ENCODE data around the gene PTGS1.
"Not testable (repeated sequence)": the region's sequence is repeated elsewhere in the genome, so short reads cannot be mapped to it uniquely, and the experiment has no call there.

PTGS1 gene

DNA sequence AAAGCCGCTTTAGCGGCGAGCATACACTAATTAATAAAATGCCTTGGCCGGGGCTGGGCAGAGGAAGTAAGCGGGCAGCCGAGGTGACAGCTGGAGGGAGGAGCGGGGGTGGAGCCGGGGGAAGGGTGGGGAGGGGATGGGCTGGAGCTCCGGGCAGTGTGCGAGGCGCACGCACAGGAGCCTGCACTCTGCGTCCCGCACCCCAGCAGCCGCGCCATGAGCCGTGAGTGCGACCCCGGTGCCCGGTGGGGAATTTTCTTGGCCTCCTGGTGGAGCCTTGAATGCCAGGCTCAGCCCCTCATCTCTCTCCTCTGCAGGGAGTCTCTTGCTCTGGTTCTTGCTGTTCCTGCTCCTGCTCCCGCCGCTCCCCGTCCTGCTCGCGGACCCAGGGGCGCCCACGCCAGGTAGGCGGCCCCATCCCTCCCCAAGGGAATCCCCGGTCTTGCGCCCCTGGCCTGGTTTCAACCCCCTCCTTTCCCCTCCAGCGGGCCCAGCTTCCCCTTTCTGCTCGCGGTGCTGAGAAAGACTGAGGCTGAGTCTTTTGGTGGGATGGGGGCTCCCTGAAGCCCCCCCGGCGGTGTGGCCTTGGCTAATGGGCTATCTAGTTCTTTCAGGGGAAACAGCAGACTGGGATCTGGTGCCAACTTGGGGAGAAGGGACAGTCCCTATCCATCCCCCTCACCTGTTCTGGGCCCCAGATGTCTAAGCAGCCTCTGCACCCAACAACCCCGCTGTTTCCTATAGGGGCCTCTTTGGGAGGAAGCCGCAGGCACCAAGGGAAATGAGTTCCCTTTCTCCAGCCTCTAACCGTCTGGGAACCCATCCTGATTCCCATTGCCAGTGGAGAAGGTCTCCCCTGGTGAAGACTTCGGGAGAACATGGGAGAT lies at the start of gene PTGS1:
Gene PTGS1, plus strand, starts transcription at position 156 of the 887 bp plus-strand sequence. Its CDS starts 61 bp downstream, at position 217.
- DNase-seq (ENCODE audit: low read depth): no peak

DNA sequence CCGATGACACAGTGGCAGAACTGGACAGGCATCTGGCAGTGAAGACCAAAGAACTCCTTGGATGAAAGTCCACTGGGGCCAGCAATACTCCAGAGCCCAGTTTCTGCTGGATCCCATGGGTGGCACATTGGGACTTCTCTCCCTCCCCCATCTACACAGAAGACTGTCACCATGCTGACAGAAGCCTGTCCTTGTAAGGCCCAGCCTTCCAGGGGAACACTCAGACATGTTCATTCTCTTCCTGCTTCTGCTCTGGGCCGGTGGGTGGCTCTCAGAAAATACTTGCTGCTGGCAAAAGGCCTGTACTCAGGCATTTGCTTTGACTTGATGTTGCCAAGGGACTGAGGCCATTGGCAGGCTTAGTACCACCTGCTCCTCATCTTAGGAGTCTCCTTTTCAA lies 48.3 kb upstream of the PTGS1 start:
- no peak for DNase-seq (ENCODE audit: low read depth)

DNA sequence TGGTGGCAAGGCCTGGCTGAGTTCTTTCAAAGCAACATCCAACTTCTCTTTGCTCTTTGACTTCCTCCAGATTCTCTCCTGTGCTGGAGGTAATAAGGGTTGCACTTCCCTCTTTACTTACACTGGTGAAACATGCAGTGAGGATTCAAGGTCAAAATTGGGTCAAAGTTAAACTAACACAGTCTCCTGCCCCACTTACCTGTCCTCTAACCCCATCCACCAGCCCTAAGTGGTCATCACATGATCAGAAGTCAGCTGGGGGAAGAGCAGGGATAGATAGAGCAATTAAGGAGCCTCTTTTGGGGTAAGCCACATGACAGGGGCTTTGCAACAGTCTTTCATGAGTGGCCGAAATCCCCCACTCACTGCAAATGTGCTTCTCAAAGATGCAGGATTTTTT lies 46.2 kb upstream of the PTGS1 start:
- DNase-seq (ENCODE audit: low read depth): not testable (repeated sequence)

DNA sequence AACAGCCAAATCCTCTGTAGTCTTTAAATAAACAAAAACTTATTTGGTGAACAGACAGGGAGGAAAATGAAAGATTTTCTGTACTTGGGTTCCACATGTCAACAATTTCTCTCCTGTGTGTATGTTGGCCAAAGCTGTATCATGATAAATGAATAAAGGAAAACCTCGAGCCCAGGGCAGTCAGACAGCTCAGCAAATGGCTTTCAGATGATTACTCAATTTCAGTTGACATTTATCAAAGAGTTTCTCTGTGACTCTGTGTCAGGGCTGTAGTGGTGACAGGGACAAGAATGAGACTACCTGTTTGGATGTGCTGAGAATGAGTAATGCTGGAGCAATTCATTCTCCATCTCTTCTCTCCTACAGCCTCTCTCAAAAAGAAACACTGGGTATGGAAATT lies 45.7 kb upstream of the PTGS1 start:
- no peak for DNase-seq (ENCODE audit: low read depth)

DNA sequence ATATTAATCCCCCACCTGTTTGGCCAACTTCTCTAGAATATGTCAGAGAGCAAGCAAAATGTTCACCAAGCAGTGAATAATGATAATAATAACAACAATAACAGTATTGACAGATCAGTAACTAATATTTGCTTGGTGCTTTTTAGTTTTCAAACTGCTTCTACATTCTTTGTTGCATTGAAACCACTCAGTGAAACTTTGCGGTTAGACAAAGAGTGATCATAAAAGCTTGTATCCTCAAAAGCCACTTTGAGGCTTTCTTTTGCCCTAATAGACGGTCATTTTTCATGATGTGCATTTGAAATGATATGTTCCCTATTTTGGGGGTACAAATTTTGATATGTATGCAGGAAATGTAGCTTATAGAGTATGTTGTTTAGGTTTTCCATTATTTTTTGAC lies 43.6 kb upstream of the PTGS1 start:
- DNase-seq (ENCODE audit: low read depth): no peak

DNA sequence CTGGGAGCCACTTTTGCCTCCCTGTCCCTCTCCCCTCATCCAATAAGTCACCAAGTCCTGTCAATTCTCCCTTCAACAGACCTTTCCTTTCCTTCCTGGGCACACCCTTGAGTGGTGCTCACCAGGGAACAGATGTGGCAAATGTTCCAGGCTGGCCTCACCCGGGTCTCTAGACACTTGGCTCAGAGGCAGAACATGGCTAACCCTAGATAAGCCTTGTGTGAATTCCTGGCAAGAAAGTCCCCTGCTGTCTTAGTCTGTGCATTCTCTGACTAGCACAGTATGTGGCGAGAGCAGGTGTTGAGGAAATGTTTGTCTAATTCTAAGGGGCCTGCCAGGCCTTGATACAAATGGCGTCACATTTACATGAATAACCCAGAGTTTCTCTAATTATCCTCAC lies 41.2 kb upstream of the PTGS1 start:
- no peak for DNase-seq (ENCODE audit: low read depth)

DNA sequence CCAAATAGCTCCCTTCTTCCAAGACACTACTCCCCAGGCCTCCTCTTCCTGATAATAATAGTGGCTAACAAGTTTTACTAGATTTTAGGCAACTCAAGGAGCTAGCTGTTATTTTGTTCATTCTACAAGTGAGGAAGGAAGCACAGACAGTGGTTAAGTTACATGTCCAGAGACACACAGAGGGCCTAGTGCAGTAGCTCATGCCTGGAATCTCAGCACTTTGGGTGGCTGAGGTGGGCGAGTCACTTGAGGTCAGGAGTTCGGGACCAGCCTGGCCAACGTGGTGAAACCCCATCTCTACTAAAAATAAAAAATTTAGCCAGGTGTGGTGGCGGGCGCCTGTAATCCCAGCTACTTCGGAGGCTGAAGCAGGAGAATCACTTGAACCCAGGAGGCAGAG lies 40.4 kb upstream of the PTGS1 start:
- DNase-seq (ENCODE audit: low read depth): not testable (repeated sequence)

DNA sequence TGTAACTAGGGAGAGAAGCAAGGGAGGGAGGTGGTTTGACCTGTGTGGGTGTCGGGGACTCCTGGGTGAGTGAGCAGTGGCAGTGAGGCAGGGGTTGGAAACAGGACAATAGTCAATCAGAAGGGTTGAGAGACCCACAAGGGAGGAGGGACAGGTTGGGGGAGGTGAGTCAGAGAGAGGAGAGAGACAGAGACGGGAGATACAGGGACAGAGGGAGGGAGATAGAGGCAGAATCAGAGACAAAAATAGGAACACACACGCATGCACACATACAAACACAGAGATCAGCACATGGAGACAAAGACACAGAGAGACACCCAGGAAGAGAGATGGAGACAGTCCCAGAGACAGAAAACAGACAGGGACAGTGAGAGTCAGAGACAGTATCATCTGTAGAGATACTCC lies 39.3 kb upstream of the PTGS1 start:
- DNase-seq (ENCODE audit: low read depth): no peak

DNA sequence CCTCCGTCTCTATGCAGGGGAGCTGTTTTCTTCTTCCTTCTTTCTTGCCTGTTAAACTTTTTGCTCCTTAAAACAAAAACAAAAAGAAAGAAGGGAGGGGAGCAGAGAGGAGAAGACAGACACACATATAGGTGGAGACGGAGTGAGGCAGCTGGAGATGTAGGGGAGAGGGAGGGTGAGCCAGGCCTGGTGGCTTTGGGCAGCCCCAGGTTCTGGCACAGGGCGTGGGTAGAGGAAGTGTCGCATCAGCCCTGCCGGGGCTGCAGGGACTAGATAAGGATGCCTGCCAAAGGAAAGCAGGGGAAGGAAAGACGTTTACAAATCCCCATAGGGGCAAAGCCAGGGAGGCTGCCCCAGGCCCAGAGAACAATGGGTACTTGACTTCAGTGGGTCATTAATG lies 38.7 kb upstream of the PTGS1 start:
- DNase-seq (ENCODE audit: low read depth): no peak

DNA sequence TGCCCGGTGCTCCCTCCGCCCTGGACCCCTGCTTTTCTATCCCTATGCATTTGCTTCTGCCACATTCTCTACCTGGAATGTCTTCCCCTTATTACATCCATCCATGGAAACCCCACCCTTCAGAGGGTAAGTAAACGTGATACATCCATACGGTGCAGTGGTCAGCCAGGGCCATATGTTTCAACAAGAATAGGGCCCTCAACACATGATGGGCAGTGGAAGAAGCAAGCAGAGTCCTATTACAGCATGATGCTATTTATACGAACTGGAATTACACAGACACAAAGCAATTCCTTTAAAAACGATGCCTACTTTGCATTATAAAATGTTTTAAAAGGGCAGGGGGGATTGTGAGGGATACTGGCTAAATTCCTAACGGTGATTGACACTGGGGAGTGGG lies 38.2 kb upstream of the PTGS1 start:
- no peak for DNase-seq (ENCODE audit: low read depth)

DNA sequence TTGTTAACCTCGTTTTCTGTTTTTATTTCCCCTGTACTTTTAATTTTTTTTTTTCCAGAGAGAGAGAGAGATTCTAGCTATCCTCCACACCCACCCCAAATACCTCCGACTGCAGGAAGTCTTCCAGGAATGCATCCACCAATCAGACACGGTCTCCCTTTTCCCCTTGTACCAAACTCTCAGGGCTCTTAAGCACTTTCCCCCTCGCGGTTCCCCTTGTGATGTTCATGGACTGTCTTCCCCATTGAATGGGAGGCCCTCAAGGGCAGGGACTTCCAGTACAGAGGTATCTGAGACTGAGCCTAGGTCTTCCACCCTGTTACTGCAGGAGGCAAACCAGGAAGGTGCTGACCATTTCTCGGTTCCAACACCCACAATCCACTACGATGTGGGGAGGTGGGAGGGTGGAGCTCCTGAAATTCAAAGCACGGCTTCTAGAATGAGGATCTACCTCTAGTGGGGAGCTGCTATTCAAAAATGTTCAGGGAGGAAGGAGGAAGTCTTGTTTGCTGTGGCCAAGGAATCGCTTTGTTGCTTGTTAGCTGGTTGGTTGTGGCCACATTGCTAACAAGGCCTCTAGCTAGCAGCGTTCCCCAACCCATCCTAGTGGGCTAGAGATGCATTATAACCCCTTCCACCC lies 37.5 kb upstream of the PTGS1 start:
- no peak for DNase-seq (ENCODE audit: low read depth)

DNA sequence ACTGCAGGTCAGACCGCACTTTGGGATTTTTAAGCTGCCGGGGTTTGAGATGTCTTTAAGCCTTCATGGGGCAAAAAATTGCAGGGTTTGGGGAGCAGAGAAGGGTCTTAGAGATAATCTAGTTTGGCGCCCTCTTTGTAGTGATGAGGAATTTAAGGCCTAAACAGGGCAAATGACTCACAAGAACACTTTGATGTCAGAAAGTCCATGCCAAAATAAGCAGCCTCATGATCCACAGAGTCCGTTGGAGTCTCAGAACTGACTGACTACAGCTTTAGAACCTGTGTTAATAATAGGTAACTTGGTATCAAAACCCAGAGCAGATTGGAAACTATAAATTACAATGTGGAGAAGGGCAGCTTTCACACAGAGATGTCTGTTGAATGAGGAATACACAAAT lies 35.9 kb upstream of the PTGS1 start:
- DNase-seq (ENCODE audit: low read depth): no peak

DNA sequence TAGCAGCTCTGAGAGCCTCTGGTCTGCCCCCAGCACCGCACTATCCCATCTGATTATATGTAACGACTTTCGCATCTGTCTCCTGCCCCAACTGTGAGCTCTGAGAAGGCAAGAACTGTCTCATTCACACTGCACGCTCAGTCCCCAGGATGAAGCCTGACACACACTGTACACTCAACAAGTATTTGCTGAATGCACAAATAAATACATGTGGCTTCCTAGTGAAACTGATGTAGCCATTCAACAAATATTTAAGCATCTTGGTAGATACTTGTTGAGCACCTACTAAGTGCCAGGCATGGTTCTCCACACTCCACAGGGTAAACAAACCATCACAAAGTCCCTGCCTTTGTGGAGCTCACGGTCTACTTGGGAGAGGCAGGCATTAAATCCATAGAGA lies 34.6 kb upstream of the PTGS1 start:
- DNase-seq (ENCODE audit: low read depth): no peak

DNA sequence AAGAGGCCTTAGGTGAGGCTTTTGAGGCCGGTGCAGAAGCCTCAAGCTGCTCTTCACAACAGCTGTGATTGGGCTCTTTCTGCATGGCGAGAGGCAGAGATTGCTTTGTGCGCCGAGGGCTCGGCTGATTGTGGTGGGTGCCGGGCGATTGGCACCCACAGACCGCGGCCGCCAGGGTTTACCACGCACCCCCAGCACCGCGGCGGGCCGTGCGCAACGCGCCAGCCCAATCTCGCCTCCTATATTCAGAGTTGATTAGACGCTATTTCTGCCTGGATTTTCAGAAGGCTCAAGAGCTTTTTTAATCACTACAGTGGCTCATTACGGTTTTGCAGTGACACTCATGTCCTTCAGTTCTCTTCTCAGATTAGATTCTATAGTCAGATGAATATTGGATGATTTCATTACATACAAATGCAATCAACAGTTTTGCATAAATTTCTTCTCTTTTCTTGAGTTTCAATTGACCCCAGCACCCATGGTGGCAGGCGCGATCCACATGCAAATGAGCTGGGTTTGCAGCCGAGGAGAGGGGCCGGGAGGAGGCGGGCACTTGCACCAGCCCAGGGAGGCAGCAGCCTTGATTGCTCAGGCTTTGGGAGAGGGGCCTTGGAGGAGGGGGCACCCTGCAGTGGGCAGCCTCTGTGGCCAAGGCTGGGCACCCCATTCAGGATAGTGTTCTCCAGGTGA lies 33.8 kb upstream of the PTGS1 start:
- DNase-seq (ENCODE audit: low read depth): no peak

DNA sequence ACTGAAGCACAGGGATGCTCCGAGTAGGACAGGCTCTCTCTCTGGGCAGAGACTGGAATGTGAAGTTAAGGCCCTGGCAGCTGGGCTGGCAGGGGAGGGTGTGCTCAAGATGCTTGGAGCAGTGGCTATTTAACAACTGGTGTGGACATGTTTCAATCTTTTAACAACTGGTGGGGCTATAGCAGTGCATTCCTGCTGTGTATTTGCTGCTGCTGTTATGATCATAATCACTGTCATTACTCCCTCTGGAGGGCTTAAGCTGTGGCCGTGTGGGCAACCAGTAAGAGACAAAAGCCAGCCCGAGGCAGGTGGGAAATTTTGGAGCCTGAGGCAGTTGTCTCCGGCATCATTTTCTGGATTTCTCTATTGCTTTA lies 33.3 kb upstream of the PTGS1 start:
- no peak for DNase-seq (ENCODE audit: low read depth)

DNA sequence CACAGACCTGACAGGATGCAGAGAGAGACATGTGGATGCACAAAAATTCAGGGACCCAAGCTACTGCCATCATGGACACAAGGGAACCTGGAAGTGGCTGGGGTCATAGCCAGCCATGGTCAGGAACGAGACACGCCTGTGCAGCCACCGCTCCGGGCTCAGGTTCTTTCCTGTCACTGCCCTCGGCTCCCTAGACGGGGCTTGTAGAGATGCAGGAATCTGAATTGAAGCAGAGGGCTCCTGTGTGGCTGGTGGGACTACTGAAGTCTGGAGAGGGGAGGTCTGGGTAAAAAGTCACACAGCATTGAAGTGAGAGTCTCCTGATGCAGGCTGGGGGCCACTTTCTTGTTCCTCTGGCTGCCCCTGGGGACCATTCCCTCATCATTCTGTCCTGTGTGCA lies 32.3 kb upstream of the PTGS1 start:
- no peak for DNase-seq (ENCODE audit: low read depth)

DNA sequence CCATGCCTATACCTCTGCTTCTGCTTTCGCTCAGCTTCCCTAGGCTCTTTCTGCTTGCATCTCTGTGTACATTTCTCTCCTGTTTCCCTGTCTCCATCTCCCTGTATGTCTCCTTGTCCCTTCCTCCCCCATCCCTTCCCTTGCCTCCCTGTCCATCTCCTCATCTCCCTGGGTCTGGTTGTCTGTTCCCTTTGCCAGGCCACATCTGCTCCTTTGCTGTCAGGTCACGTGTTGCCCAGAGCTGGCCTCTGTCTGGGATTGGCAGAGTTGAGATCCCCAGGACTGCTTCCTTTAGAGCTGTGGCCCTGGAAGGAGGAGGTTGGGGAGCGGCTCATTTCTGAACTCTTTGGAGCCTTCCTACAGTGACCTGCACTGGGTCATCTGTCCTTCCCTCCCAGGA lies 31.8 kb upstream of the PTGS1 start:
- no peak for DNase-seq (ENCODE audit: low read depth)

DNA sequence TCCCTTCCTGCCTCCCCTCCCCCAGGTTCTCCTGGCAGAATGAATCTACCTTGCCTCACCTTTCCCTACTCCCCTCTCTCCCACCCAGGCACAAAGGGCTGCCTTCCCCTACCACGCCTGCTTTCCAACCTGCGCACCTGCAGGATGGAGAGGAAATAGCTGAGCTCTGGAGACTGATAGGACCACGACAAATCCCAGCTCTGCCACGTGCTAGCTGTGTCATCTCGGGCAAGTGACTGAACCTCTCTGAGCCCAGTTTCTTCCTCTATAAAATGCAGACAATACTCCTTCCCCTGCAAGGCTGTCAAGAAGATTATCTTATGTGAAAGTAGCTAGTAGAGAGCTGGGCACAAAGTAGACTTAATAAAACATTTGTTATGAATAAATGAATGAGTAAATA lies 31.2 kb upstream of the PTGS1 start:
- DNase-seq (ENCODE audit: low read depth): no peak

DNA sequence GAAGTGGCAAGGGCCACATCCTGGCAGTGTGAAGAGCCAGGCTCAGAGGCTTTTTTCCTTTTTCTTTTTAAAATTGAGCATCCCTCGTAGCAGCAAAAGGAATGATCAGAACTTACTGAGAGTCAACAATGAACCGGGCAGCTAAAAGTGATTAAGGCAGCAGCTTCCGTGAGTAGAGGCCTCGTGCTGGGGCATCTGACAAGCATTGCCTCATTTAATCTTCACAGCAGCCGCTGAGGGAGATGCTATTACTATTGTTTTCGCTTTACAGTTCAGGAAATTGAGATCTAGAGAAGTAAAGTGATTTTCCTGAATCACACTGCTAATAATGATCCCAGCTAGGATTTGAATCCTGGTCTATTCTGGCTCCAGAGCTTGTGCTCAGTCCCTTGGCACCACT lies 30.7 kb upstream of the PTGS1 start:
- DNase-seq (ENCODE audit: low read depth): no peak

DNA sequence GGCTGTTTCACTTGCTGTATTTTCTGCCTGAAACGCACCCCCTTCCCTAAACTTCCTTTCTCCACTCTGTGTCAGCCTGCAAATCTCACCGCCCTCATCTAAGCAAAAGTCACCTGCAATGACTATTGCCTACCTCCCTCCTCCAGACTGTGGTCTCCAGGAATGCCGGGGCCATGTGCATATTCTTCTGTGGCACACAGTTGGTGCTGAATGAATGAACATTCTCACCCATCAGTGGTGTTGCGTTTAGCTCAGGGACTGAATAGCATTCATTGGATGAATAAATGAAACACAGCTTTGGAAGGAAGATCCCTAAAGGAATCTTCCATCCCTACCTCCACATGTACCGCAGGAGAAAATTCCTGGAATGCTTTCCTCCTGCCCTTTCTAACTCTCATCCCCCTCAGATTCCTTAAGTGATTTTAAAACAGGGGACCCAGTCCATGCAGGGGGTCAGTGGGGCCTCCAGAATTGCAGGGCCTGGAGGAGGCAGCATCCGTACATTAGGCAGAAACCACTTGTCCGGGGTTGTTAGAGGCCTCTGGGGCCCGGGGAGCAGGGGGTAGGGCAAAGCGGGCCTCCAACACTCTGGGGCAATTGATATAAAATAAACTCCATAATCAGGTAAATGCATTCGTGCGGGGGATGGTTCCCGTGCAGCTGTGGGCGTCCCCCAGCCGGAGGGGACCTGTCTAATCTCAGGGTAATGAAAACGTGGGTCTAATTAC lies 28.3 kb upstream of the PTGS1 start:
- no peak for DNase-seq (ENCODE audit: low read depth)

DNA sequence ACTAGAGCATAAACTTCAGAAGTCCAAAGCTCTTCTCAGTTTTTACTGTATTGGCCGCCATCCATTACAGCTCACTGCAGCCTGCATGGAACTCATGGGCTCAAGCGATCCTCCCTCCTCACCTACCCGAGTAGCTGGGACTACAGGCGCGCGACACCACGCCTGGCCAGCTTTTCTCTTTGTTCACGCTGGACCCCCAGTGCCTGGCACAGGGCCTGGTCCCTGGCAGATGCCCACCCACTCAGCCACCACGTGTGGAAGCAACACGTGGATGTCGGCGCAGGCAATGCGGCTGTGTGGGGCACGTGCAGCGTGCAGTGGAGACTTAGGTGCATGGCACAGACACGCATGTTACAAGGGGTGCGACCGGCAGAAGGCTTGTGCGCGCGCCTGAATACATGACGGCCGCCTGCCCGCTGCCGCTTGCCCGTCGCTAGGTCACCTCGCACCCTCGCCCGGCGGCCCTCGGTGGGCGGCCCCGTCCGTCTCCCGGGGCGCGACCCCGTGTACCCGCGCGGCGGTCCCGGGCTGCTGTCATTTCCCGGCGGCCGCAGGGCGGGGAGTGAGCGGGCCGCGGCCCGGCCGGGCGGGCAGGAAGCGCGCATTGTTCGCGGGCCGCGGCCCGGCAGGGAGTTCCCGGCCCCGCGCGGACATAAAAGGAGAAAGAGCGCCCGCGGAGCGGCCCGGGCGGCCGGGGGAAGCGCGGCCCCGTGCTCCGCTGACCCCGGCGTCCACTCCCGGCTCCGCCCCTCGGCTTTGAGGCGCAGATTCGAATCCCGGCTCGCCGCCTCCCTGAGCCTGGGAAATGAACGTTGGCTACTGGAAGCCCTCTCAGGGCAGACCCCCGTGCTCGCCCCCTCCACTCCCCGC lies 24.1 kb upstream of the PTGS1 start:
- DNase-seq (ENCODE audit: low read depth): no peak

All from GM04503 (cell line).